ENCODE data around the gene INTS11.

- TF ChIP-seq CREBL2 (CRISPR knock-in tag; IDR thresholded peaks at IDR 0.05; ENCODE audit: borderline replicate concordance) = no peak
- TF ChIP-seq ZZZ3 (CRISPR knock-in tag; IDR thresholded peaks at IDR 0.05; ENCODE audit: borderline replicate concordance) = no peak
- TF ChIP-seq ZNF274 (CRISPR knock-in tag; IDR thresholded peaks at IDR 0.05) = no peak
- TF ChIP-seq ZNF264 (CRISPR knock-in tag; IDR thresholded peaks at IDR 0.05) = no peak
- no peak for TF ChIP-seq ZNF33B (CRISPR knock-in tag; IDR thresholded peaks at IDR 0.05)
- TF ChIP-seq MLXIP (CRISPR knock-in tag; IDR thresholded peaks at IDR 0.05; ENCODE audit: borderline replicate concordance) = no peak
- peak; percentile 83 for TF ChIP-seq CTCF (CRISPR knock-in tag; IDR thresholded peaks at IDR 0.05)
- no peak for TF ChIP-seq IKZF5 (CRISPR knock-in tag; IDR thresholded peaks at IDR 0.05)
- TF ChIP-seq JUND (CRISPR knock-in tag; IDR thresholded peaks at IDR 0.05) = no peak
- no peak for TF ChIP-seq ZNF24 (IDR thresholded peaks at IDR 0.05)
- no peak for TF ChIP-seq RORA (CRISPR knock-in tag; IDR thresholded peaks at IDR 0.05)
- no peak for TF ChIP-seq GFI1 (CRISPR knock-in tag; IDR thresholded peaks at IDR 0.05; ENCODE audit: borderline replicate concordance)
- no peak for TF ChIP-seq NFE2L2 (IDR thresholded peaks at IDR 0.05; ENCODE audit: low read length)
Measured at GRCh38 chr1:1290238-1290731, 34.2 kb downstream of the INTS11 start.
